Gastroesophageal sphincter (tissue), 3 donors: ENCODE measurements around the gene GABRA1.

Experiments used
- CTCF ChIP-seq, 4 experiments: fragments of 200-600 bp in 2 of 4; fragments of 450-650 bp in 2 of 4; sonication (generic) in 1 of 4; IDR thresholded peaks; one replicate each; pipeline ENCODE4 v1.5.1; 2017 to 2019; ENCODE audit warnings: antibody characterized with exemption in 4 of 4, mild to moderate bottlenecking in 2 of 4, moderate library complexity in 2 of 4
- POLR2AphosphoS5 ChIP-seq: sonication (generic); formaldehyde crosslinking; IDR thresholded peaks from one replicate; pipeline ENCODE4 v1.6.1; 2017; ENCODE audit warnings: antibody characterized with exemption

GRCh38 chr5:161946911-161947310 is 99.0 kb downstream of the GABRA1 start:
- TF ChIP-seq CTCF (IDR thresholded peaks at IDR 0.05) (no peak), POLR2AphosphoS5 (no peak)
